Activated CD4-positive, alpha-beta T cell treated with anti-CD3 and anti-CD28 coated beads for 36 hours (primary cell): Measurements from ENCODE around the gene PJVK. TPM values are rescaled to one million over a fixed set of nuclear protein-coding genes. Genes with fewer than 3 reads are reported as not detected.

Source experiments
- ATAC-seq: fragments of 200-7000 bp; cut with Tn5 transposase; one replicate; pipeline ENCODE4 v1.10.0; 2021; ENCODE audit warnings: mild to moderate bottlenecking, moderate library complexity
- CTCF ChIA-PET: fragments of 350-600 bp; sonication (Branson Sonifier 250); formaldehyde crosslinking; loops from one replicate; lab custom pipeline; 2021; ENCODE audit warnings: antibody characterized with exemption; lab: Charles Lee
- POLR2A ChIA-PET: fragments of 350-600 bp; sonication (Branson Sonifier 250); formaldehyde crosslinking; loops from one replicate; lab custom pipeline; 2021; ENCODE audit warnings: antibody characterized with exemption, inconsistent platforms; lab: Charles Lee
- DNase-seq: peaks from one replicate; pipeline ENCODE4 v3.0.0-alpha.2; 2020
- H3K27ac Mint-ChIP-seq: one replicate; pipeline ENCODE4 v1.8.0; 2021; ENCODE audit warnings: mixed read lengths
- H3K27me3 Mint-ChIP-seq: one replicate; pipeline ENCODE4 v1.8.0; 2021; ENCODE audit warnings: mixed read lengths
- H3K36me3 Mint-ChIP-seq: one replicate; pipeline ENCODE4 v1.8.0; 2021; ENCODE audit warnings: low read depth, mixed read lengths
- H3K4me1 Mint-ChIP-seq: one replicate; pipeline ENCODE4 v1.8.0; 2021; ENCODE audit warnings: mixed read lengths
- H3K4me3 Mint-ChIP-seq: one replicate; pipeline ENCODE4 v1.8.0; 2021; ENCODE audit warnings: mild to moderate bottlenecking, moderate library complexity, mixed read lengths
- H3K9me3 Mint-ChIP-seq: one replicate; pipeline ENCODE4 v1.8.0; 2021; ENCODE audit warnings: low read depth, mixed read lengths
- intact Hi-C, 2 experiments: fragments of 100-400 bp; cut with DNase I in 1 of 2; cut with micrococcal nuclease in 1 of 2; formaldehyde crosslinking; loops; one replicate each; pipeline versions ENCODE4 v1.14.2 to v1.15.1; 2022 to 2024; cut with DNase I, micrococcal nuclease
- total RNA-seq, 2 experiments: library from RNA; stranded (reverse); gene quantifications; one replicate each; pipeline ENCODE4 v1.2.3, GENCODE V29; 2021

PJVK gene
- total RNA-seq, 2 experiments from 2014 or later = 1.9 to 2.4 TPM

GRCh38 chr2:178427458-178427857 lies 23.7 kb upstream of the PJVK start:
- Mint-ChIP-seq H3K4me3 (no peak overlapping the region), H3K27ac (no peak overlapping the region), H3K27me3 (no peaks in the 10 kb centered on the region), H3K4me1 (no peaks in the 10 kb centered on the region), H3K9me3 (peaks cover 15% of the 10 kb centered on the region), H3K36me3 (peaks cover 65% of the 10 kb centered on the region)
- ChIA-PET POLR2A (interaction anchor here (1.4 kb wide), 1 partner anchor 20 kb away, joined by 4 read pairs; no protein-coding TSS in a partner anchor), CTCF (interaction anchor here (0.7 kb wide), 1 partner anchor 12 kb away, joined by 3 read pairs; no protein-coding TSS in a partner anchor)
- ATAC-seq (no peak), DNase-seq (no peak)
- intact Hi-C loops = no loop called here

DNA sequence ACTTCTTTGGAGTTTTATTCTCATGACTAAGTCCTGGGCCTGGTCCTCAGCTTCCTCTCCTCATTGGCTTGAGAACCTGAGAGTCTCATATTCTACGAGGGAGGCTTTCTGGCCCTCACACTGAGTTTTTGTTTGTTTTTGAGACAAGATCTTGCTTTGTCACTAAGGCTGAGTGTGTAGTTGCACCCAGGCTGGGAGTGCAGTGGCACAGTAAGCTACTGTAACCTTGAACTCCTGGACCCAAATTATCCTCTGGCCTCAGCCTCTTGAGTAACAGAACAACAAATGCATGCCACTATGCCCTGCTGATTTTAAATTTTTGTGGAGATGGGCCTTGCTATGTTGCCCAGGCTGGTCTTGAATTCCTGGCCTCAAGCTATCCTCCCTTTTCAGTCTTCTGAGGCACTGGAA lies 22.8 kb upstream of the PJVK start:
- POLR2A ChIA-PET = interaction anchor here (1.4 kb wide), 1 partner anchor 19 kb away, joined by 4 read pairs; no protein-coding TSS in a partner anchor
- peaks cover 66% of the 10 kb centered on the region for H3K36me3 Mint-ChIP-seq
- no peak for ATAC-seq

GRCh38 chr2:178429336-178429735 lies 21.8 kb upstream of the PJVK start:
- CTCF ChIA-PET = interaction anchor here (1.4 to 1.8 kb wide), 2 partner anchors 10 to 14 kb away, joined by 8 to 11 read pairs; no protein-coding TSS in a partner anchor
- H3K27ac Mint-ChIP-seq = no peak overlapping the region

More for the DNA sequence above, 22.8 kb upstream of the PJVK start:
- DNase-seq = no peak
- CTCF ChIA-PET = interaction anchor here (0.9 to 1.8 kb wide), 3 partner anchors 9 to 43 kb away, joined by 3 to 11 read pairs (median 8); no protein-coding TSS in a partner anchor
- intact Hi-C loops = no loop called here
- Mint-ChIP-seq H3K4me1 (no peaks in the 10 kb centered on the region), H3K27ac (peak overlapping the region; percentile 43), H3K27me3 (no peaks in the 10 kb centered on the region), H3K4me3 (no peak overlapping the region), H3K9me3 (peaks cover 15% of the 10 kb centered on the region)

DNA sequence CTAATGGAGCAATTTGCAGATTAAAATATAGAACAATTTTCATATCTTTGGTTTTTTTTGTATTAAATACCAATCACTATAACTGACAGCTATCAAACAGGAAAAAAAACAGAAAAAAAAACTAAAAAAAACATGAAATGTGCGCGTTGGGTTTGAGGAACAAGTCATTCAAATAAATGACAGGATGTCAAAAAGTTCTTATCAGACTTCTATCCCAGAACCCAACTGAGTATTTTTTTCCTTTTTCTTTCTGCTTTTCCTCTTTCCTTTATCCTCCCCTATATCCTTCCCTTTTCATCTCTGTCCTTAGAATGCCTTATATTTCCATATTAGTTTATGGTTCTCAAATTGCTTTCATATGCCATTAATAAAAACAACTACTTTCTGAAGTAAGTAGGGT lies 14.5 kb upstream of the PJVK start:
- H3K36me3 Mint-ChIP-seq = peaks cover 46% of the 10 kb centered on the region
- intact Hi-C loops = no loop called here
- no peak overlapping the region for H3K4me3 Mint-ChIP-seq
- DNase-seq (no peak), ATAC-seq (no peak)
- ChIA-PET POLR2A (no interaction called here), CTCF (interaction anchor here (1.5 kb wide), 1 partner anchor 43 kb away, joined by 4 read pairs; no protein-coding TSS in a partner anchor)
- no peak overlapping the region for H3K27ac Mint-ChIP-seq
- no peaks in the 10 kb centered on the region for H3K27me3 Mint-ChIP-seq
- H3K4me1 Mint-ChIP-seq = no peaks in the 10 kb centered on the region
- no peaks in the 10 kb centered on the region for H3K9me3 Mint-ChIP-seq

More at GRCh38 chr2:178429336-178429735, 21.8 kb upstream of the PJVK start:
- DNase-seq = no peak
- Mint-ChIP-seq H3K4me1 (no peaks in the 10 kb centered on the region), H3K9me3 (peaks cover 15% of the 10 kb centered on the region), H3K4me3 (no peak overlapping the region), H3K36me3 (peaks cover 68% of the 10 kb centered on the region), H3K27me3 (no peaks in the 10 kb centered on the region)
- ATAC-seq = no peak
- POLR2A ChIA-PET = no interaction called here
- intact Hi-C loops = no loop called here

DNA sequence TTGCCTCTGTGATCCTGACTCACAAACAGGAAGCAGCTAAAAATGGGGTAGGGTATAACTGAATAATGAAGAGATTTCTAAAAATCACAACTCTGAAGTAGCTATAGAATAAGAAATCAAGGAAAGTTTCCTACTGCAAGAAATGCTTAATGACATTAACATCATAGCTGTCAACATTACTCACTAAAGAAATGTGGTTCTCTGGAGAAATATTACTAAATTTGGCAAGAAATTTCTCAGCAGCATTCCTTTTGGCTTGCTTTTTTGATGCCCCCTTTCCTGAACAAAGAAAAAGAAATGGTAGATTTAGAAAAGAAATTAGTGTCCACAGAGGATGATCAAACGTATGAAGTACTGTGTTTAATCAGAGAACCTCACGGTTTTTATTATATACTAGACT lies 9.8 kb upstream of the PJVK start:
- no peak overlapping the region for H3K27ac Mint-ChIP-seq
- ChIA-PET CTCF (interaction anchor here (2.2 kb wide), 1 partner anchor 27 kb away, joined by 9 read pairs; no protein-coding TSS in a partner anchor), POLR2A (no interaction called here)
- intact Hi-C loops = no loop called here
- H3K4me1 Mint-ChIP-seq = peaks cover 2% of the 10 kb centered on the region
- H3K9me3 Mint-ChIP-seq = no peaks in the 10 kb centered on the region
- H3K4me3 Mint-ChIP-seq = no peak overlapping the region
- DNase-seq = no peak
- no peaks in the 10 kb centered on the region for H3K27me3 Mint-ChIP-seq
- peaks cover 46% of the 10 kb centered on the region for H3K36me3 Mint-ChIP-seq
- no peak for ATAC-seq

- ChIA-PET POLR2A (interaction anchor here (1.1 kb wide), 1 partner anchor 82 kb away, joined by 3 read pairs; no protein-coding TSS in a partner anchor), CTCF (interaction anchor here (0.8 to 1.5 kb wide), 5 partner anchors 32 to 74 kb away, joined by 3 to 7 read pairs (median 4); no protein-coding TSS in a partner anchor)
- peaks cover 29% of the 10 kb centered on the region for H3K4me1 Mint-ChIP-seq
- no peaks in the 10 kb centered on the region for H3K27me3 Mint-ChIP-seq
- peak overlapping the region; percentile 88 for H3K4me3 Mint-ChIP-seq
- H3K9me3 Mint-ChIP-seq = no peaks in the 10 kb centered on the region
- DNase-seq (no peak), ATAC-seq (no peak)
- H3K36me3 Mint-ChIP-seq = peaks cover 40% of the 10 kb centered on the region
- intact Hi-C loops = no loop called here
- H3K27ac Mint-ChIP-seq = peak overlapping the region; percentile 90
These were observed 2.1 kb upstream of the PJVK start for GRCh38 chr2:178448968-178449661.

GRCh38 chr2:178449700-178450523 lies 1.3 kb upstream of the PJVK start:
- Mint-ChIP-seq H3K27ac (peak overlapping the region; percentile 90), H3K4me1 (peaks cover 29% of the 10 kb centered on the region), H3K36me3 (peaks cover 36% of the 10 kb centered on the region), H3K4me3 (peak overlapping the region; percentile 88), H3K27me3 (no peaks in the 10 kb centered on the region), H3K9me3 (no peaks in the 10 kb centered on the region)
- ATAC-seq = no peak
- POLR2A ChIA-PET = interaction anchor here (1.1 to 1.6 kb wide), 2 partner anchors 36 to 81 kb away, joined by 3 to 4 read pairs; no protein-coding TSS in a partner anchor
- DNase-seq = no peak
- intact Hi-C loops = loop anchor here (1.0 to 2.0 kb wide), 7 partner anchors 36 to 1237 kb away; partner anchors contain the start of genes HNRNPA3 (in 1 of the 2) and OSBPL6 (in 1 of the 2)
- CTCF ChIA-PET = interaction anchor here (0.8 to 1.5 kb wide), 6 partner anchors 30 to 338 kb away, joined by 3 to 7 read pairs (median 4); partner anchors contain the start of gene RBM45

DNA sequence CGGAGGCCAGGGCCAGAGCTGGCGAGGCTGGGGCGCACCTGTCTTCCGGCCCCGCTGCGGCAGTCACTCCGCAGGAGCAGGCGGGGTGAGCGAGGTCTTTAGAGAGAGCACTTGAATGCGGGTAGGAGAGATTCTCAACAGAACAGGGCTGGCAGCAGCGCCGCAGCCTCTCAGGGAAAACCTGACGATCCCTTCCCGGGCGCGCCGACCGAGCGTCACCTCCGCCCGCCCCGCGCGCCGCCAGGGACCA lies 729 bp upstream of the PJVK start:
- intact Hi-C loops = loop anchor here (1.0 to 2.0 kb wide), 7 partner anchors 36 to 1238 kb away; partner anchors contain the start of genes HNRNPA3 (in 1 of the 2) and OSBPL6 (in 1 of the 2)
- peaks cover 30% of the 10 kb centered on the region for H3K36me3 Mint-ChIP-seq
- DNase-seq = peak; percentile 90
- H3K4me3 Mint-ChIP-seq = peak overlapping the region; percentile 88
- H3K9me3 Mint-ChIP-seq = no peaks in the 10 kb centered on the region
- ChIA-PET POLR2A (interaction anchor here (0.7 to 1.6 kb wide), 2 partner anchors 37 to 39 kb away, joined by 3 to 4 read pairs; no protein-coding TSS in a partner anchor), CTCF (interaction anchor here (1.0 to 1.5 kb wide), 4 partner anchors 31 to 339 kb away, joined by 4 to 7 read pairs (median 4); partner anchors contain the start of gene RBM45)
- H3K4me1 Mint-ChIP-seq = peaks cover 27% of the 10 kb centered on the region
- H3K27ac Mint-ChIP-seq = peak overlapping the region; percentile 90
- H3K27me3 Mint-ChIP-seq = no peaks in the 10 kb centered on the region
- peak; percentile 57 for ATAC-seq

GRCh38 chr2:178452334-178452733 lies 1.2 kb downstream of the PJVK start:
- Mint-ChIP-seq H3K4me1 (peaks cover 27% of the 10 kb centered on the region), H3K27ac (peak overlapping the region; percentile 60), H3K36me3 (peaks cover 18% of the 10 kb centered on the region), H3K27me3 (no peaks in the 10 kb centered on the region), H3K4me3 (no peak overlapping the region), H3K9me3 (no peaks in the 10 kb centered on the region)
- no peak for DNase-seq
- ChIA-PET POLR2A (no interaction called here), CTCF (no interaction called here)
- ATAC-seq = no peak
- intact Hi-C loops = no loop called here

- intact Hi-C loops = no loop called here
- H3K4me1 Mint-ChIP-seq = peaks cover 26% of the 10 kb centered on the region
- H3K27ac Mint-ChIP-seq = no peak overlapping the region
- no peaks in the 10 kb centered on the region for H3K27me3 Mint-ChIP-seq
- no peak overlapping the region for H3K4me3 Mint-ChIP-seq
- no peak for DNase-seq
- ATAC-seq = no peak
- CTCF ChIA-PET = no interaction called here
- POLR2A ChIA-PET = no interaction called here
- H3K9me3 Mint-ChIP-seq = no peaks in the 10 kb centered on the region
- peaks cover 16% of the 10 kb centered on the region for H3K36me3 Mint-ChIP-seq
These were observed 1.7 kb downstream of the PJVK start for GRCh38 chr2:178452870-178453269.

- CTCF ChIA-PET = no interaction called here
- intact Hi-C loops = no loop called here
- DNase-seq (no peak), ATAC-seq (no peak)
- H3K27me3 Mint-ChIP-seq = no peaks in the 10 kb centered on the region
- no peaks in the 10 kb centered on the region for H3K36me3 Mint-ChIP-seq
- H3K9me3 Mint-ChIP-seq = no peaks in the 10 kb centered on the region
- POLR2A ChIA-PET = no interaction called here
- no peak overlapping the region for H3K4me3 Mint-ChIP-seq
- H3K4me1 Mint-ChIP-seq = peaks cover 5% of the 10 kb centered on the region
- no peak overlapping the region for H3K27ac Mint-ChIP-seq
These were observed 4.8 kb downstream of the PJVK start for GRCh38 chr2:178455947-178456346.
